GM18909 (cell line): ENCODE measurements around the gene HPCAL1.

ENCODE experiments used
- ATAC-seq: cut with Tn5 transposase; IDR thresholded peaks from one replicate; pipeline ENCODE4 v1.9.1; 2021; ENCODE audit warnings: mild to moderate bottlenecking; ENCODE audit not compliant: unreplicated experiment, poor library complexity

HPCAL1 gene

GRCh38 chr2:10319892-10320574 is 17.3 kb downstream of the HPCAL1 start:
- ATAC-seq = no peak

GRCh38 chr2:10320575-10320931 is 17.8 kb downstream of the HPCAL1 start:
- no peak for ATAC-seq

- no peak for ATAC-seq
Measured at GRCh38 chr2:10320933-10321332, 18.2 kb downstream of the HPCAL1 start.

GRCh38 chr2:10321622-10322021 is 18.9 kb downstream of the HPCAL1 start:
- ATAC-seq = no peak

- ATAC-seq = no peak
Measured at GRCh38 chr2:10322481-10322880, 19.8 kb downstream of the HPCAL1 start.

- ATAC-seq = no peak
Measured at GRCh38 chr2:10322973-10323372, 20.3 kb downstream of the HPCAL1 start.

GRCh38 chr2:10323535-10323934 is 20.8 kb downstream of the HPCAL1 start:
- ATAC-seq = no peak

- ATAC-seq = no peak
Measured at GRCh38 chr2:10324095-10324832, 21.6 kb downstream of the HPCAL1 start.

GRCh38 chr2:10325278-10326145 is 22.8 kb downstream of the HPCAL1 start:
- no peak for ATAC-seq

GRCh38 chr2:10326151-10326616 is 23.5 kb downstream of the HPCAL1 start:
- no peak for ATAC-seq

GRCh38 chr2:10326707-10327594 is 24.2 kb downstream of the HPCAL1 start:
- ATAC-seq = no peak

GRCh38 chr2:10327896-10328669 is 25.4 kb downstream of the HPCAL1 start:
- ATAC-seq = no peak

- no peak for ATAC-seq
Measured at GRCh38 chr2:10328670-10329579, 26.2 kb downstream of the HPCAL1 start.

- no peak for ATAC-seq
Measured at GRCh38 chr2:10329580-10329879, 26.8 kb downstream of the HPCAL1 start.

- ATAC-seq = no peak
Measured at GRCh38 chr2:10329880-10330699, 27.4 kb downstream of the HPCAL1 start.

- no peak for ATAC-seq
Measured at GRCh38 chr2:10330700-10331026, 28.0 kb downstream of the HPCAL1 start.

GRCh38 chr2:10331027-10331701 is 28.5 kb downstream of the HPCAL1 start:
- peak; percentile 76 for ATAC-seq
